ENCODE measurements around the gene CNTNAP2. TPM values are rescaled to one million over a fixed set of nuclear protein-coding genes. Genes with fewer than 3 reads are reported as not detected.

Gene CNTNAP2
- total and polyA plus RNA-seq, 11 donors = 0.01 to 2.6 (median 0.31) TPM; not detected in 3

DNA sequence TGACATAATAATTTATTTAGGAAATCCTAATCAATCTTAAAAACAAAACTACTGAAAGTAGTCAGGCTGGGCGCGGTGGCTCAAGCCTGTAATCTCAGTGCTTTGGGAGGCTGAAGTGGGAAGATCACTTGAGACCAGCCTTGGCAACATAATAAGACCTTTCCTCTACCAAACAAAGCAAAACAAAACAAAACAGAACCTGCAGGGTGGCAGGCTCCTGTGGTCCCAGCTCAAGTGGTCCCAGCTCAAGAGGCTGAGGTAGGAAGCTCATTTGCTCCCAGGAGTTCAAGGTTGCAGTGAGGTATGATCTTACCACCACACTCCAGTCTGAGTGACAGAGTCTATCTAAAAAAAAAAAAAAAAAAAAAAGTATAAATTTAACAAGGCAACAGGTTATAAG is 748.0 kb downstream of the CNTNAP2 start:
- Histone ChIP-seq H3K36me3 (no peaks in the 10 kb centered on the region), H3K9me3 (peaks cover 0 to 10% (median 0%) of the 10 kb centered on the region in 12 donors), H3K27ac (no peak overlapping the region), H3K4me3 (no peak overlapping the region), H3K27me3 (no peaks in the 10 kb centered on the region), H3K4me1 (no peaks in the 10 kb centered on the region)
- TF ChIP-seq POLR2A (IDR thresholded peaks at IDR 0.05) (no peak), CTCF (IDR thresholded peaks at IDR 0.05) (no peak)
- no peak for DNase-seq
- intact Hi-C loops (cut with DNase I) = loop anchor here in 1 of 10 donors (2.0 kb wide), 1 partner anchor 36 kb away; no protein-coding TSS in a partner anchor
- no peak for ATAC-seq
- 78 to 88% (median 81%) methylated on average over 2 of the region's 2 CpGs for whole genome bisulfite sequencing, 4 donors

DNA sequence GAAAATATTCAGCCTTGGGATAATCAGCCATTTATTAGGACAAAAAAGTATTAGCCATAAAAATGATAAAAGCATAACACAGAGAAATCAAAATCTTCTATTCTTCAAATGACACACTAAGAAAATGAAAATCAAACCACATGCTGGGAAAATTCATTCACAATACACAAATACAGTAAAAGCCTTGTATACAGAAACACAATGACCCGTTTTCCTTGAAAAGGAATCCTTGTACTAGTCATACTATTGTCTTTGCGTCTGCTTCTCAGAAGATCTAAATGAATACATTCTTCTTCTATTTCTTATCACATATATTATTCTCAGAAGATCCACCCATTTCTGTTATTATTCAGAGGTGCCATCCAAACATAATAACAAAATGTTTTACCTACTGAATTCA is 749.1 kb downstream of the CNTNAP2 start:
- DNase-seq (no peak), ATAC-seq (no peak)
- Histone ChIP-seq H3K9me3 (peaks cover 0 to 10% (median 0%) of the 10 kb centered on the region in 12 donors), H3K27me3 (no peaks in the 10 kb centered on the region), H3K4me3 (no peak overlapping the region), H3K27ac (no peak overlapping the region), H3K4me1 (no peaks in the 10 kb centered on the region), H3K36me3 (no peaks in the 10 kb centered on the region)
- 66 to 78% (median 73%) methylated on average over 2 of the region's 2 CpGs for WGBS, 4 donors
- TF ChIP-seq POLR2A (IDR thresholded peaks at IDR 0.05) (no peak), CTCF (IDR thresholded peaks at IDR 0.05) (no peak)
- intact Hi-C loops (cut with DNase I) = loop anchor here in 1 of 10 donors (2.0 kb wide), 1 partner anchor 35 kb away; no protein-coding TSS in a partner anchor

DNA sequence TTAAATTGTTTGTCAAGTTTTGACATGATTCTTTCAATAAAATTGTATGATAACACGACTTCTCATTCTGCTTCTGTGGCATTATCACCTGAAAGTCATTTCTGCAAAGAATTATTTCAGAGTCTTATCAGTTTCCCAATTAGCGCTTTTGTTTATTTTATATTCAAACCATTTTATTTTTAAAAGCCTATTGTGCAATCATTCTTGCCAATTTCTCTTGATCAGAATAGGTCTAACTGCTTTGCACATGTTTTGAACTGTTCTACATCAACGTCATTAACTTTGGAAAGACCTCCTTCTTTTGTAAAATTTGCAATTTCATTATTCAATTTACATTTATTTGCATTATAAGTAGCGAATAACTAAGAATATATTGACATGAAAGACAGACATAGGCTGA is 758.1 kb downstream of the CNTNAP2 start:
- Histone ChIP-seq H3K36me3 (no peaks in the 10 kb centered on the region), H3K4me3 (no peak overlapping the region), H3K9me3 (no peaks in the 10 kb centered on the region), H3K4me1 (no peaks in the 10 kb centered on the region), H3K27ac (no peak overlapping the region), H3K27me3 (no peaks in the 10 kb centered on the region)
- no peak for TF ChIP-seq POLR2A (IDR thresholded peaks at IDR 0.05)
- TF ChIP-seq CTCF (IDR thresholded peaks at IDR 0.05) = no peak
- intact Hi-C loops (cut with DNase I) = no loop called here
- ATAC-seq (no peak), DNase-seq (no peak)
- WGBS, 4 donors = 78 to 82% (median 79%) methylated on average over 4 of the region's 4 CpGs

GRCh38 chr7:146875237-146875785 is 758.7 kb downstream of the CNTNAP2 start:
- DNase-seq = no peak
- H3K27me3 ChIP-seq = no peaks in the 10 kb centered on the region
- no peak for TF ChIP-seq CTCF (IDR thresholded peaks at IDR 0.05)
- no peak for TF ChIP-seq POLR2A (IDR thresholded peaks at IDR 0.05)
- no peak overlapping the region for H3K27ac ChIP-seq
- intact Hi-C loops (cut with DNase I) = no loop called here
- no peaks in the 10 kb centered on the region for H3K36me3 ChIP-seq
- H3K4me1 ChIP-seq = no peaks in the 10 kb centered on the region
- ATAC-seq = no peak
- H3K4me3 ChIP-seq = no peak overlapping the region
- H3K9me3 ChIP-seq = no peaks in the 10 kb centered on the region
- 54 to 71% (median 61%) methylated on average over 3 of the region's 3 CpGs for WGBS, 4 donors

All from heart left ventricle (tissue), 16 donors.